IPS-18c (cell line): Measurements from ENCODE around the gene EYS.
"Not testable (repeated sequence)": the region's sequence is repeated elsewhere in the genome, so short reads cannot be mapped to it uniquely, and the experiment has no call there.

ENCODE experiments used
- H3K4me3 ChIP-seq: 2 replicates; pipeline ENCODE4 v1.7.0; 2013; ENCODE audit warnings: low read depth, mild to moderate bottlenecking, low read length, moderate library complexity; ENCODE audit not compliant: insufficient read depth
- H3K9me3 ChIP-seq: one replicate; pipeline ENCODE4 v1.6.1; 2013; ENCODE audit warnings: mild to moderate bottlenecking, low read length, moderate library complexity; ENCODE audit not compliant: control insufficient read depth, insufficient read depth

The EYS gene

DNA sequence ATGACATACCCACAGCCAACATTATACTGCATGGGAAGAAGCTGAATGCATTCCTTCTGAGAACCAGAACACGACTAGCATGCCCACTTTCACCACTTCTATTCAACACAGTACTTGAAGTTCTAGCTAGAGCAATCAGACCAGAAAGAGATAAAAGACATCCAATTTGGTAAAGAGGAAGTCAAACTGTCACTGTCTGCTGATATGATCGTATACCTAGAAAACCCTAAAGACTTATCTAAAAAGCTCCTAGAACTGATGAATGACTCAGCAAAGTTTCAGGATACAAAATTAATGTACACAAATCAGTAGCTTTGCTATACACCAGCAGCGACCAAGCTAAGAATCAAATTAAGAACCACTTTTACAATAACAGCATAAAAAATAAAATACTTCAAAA lies 60.5 kb downstream of the EYS start:
- H3K9me3 ChIP-seq, result no peaks in the 10 kb centered on the region
- no peak overlapping the region for H3K4me3 ChIP-seq

- Histone ChIP-seq H3K4me3 (no peak overlapping the region; the same call in 1 of the 2 replicates), H3K9me3 (no peaks in the 10 kb centered on the region)
These were observed 64.2 kb downstream of the EYS start for GRCh38 chr6:65642776-65643175.

DNA sequence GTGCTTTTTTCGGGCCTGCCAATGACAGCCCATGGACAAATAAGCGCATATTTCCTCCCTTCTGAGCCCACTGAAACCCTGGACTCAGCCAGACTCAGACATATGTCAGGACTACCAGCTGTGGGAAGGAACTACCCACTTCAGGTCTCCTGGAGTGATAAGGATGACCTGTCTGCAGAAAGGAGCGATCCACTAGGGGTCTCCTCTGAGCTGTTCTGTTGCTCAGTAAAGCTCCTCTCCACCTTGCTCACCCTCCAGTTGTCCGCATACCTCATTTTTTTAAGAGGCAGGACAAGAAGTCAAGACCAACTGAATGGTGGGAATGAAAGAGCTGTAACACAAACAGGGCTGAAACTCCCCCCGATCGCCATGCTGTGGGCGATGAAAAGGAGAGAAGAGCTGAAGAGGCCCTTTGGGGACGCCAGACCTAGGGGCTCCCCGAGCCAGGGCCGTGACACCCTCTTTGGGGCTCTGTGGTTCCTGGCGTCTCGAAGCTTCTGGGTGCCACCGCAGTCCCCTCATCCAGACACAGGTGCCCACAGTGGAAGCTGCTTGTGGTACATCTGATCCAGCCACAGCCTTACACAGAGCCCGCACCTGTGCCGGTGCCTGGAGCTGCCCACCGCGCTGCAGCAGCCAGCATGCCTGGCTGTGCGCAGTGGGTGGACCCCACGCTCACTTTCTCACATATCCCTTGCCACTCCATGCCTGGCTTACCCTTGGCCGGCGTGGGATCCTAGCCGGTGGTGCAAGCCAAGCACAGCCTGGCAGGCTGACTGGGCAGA lies 68.8 kb downstream of the EYS start:
- no peaks in the 10 kb centered on the region for H3K9me3 ChIP-seq
- H3K4me3 ChIP-seq, result no peak overlapping the region

- Histone ChIP-seq H3K4me3 (no peak overlapping the region), H3K9me3 (no peaks in the 10 kb centered on the region)
These were observed 69.6 kb downstream of the EYS start for GRCh38 chr6:65637289-65638046.

- Histone ChIP-seq H3K4me3 (no peak overlapping the region), H3K9me3 (no peaks in the 10 kb centered on the region)
These were observed 73.5 kb downstream of the EYS start for GRCh38 chr6:65633501-65633900.

DNA sequence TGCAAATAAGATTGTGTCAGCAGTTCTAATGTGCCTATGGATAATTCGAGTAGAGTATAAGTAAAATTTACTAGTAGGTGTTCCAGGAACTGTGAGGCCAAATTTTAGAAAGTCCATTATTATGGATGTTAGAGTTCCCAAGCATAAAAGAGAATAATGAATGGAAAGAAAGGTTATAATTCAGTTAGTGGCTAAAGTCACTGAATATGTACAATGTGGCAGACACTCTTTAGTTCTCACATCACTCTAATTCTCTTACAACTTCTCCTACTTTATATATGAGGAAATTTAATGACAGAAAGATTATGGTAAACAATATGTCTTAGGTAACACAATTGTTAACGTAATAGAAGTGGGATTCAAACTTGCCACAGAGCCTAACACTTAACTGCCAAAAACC lies 75.3 kb downstream of the EYS start:
- no peak overlapping the region for H3K4me3 ChIP-seq
- no peaks in the 10 kb centered on the region for H3K9me3 ChIP-seq

DNA sequence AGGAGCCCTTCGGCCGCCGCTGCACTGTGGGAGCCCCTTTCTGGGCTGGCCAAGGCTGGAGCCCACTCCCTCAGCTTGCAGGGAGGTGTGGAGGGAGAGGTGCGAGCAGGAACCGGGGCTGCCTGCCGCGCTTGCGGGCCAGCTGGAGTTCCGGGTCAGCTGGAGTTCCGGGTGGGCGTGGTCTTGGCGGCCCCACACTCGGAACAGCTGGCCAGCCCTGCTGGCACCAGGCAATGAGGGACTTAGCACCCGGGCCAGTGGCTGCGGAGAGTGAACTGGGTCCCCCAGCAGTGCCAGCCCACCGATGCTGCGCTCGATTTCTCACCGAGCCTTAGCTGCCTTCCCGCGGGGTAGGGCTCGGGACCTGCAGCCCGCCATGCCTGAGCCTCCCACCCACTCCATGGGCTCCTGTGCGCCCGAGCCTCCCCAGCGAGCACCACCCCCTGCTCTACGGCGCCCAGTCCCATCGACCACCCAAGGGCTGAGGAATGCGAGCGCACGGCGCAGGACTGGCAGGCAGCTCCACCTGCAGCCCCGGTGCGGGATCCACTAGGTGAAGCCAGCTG lies 79.5 kb downstream of the EYS start:
- not testable (repeated sequence) for H3K4me3 ChIP-seq, H3K9me3 ChIP-seq

- H3K4me3 ChIP-seq, result no peak overlapping the region
These were observed 80.0 kb downstream of the EYS start for GRCh38 chr6:65627015-65627414.

GRCh38 chr6:65623566-65623965 lies 83.5 kb downstream of the EYS start:
- Histone ChIP-seq H3K9me3 (no peaks in the 10 kb centered on the region), H3K4me3 (no peak overlapping the region)

More at GRCh38 chr6:65627015-65627414, 80.0 kb downstream of the EYS start:
- no peaks in the 10 kb centered on the region for H3K9me3 ChIP-seq

- H3K9me3 ChIP-seq, result no peaks in the 10 kb centered on the region
- no peak overlapping the region for H3K4me3 ChIP-seq
These were observed 96.3 kb downstream of the EYS start for GRCh38 chr6:65610746-65611145.

DNA sequence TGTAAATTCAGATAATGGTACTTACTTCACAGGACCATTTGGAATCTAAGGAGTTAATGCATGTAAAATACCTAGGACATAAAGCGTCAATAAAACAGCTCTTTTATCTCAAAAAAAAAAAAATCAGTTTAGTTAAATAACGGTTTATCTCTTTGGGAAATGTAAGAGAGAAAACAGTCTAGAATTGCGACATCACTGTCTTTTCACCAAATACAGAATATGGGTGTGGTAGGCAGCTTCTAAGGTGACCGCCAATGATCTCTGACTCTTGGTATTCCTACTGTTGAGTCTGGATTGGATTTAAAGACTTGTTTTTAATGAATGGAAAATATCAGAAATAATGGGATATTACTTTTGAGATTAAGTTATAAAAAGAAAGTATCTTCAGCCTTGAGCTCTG lies 111.5 kb downstream of the EYS start:
- no peaks in the 10 kb centered on the region for H3K9me3 ChIP-seq
- H3K4me3 ChIP-seq, result no peak overlapping the region

DNA sequence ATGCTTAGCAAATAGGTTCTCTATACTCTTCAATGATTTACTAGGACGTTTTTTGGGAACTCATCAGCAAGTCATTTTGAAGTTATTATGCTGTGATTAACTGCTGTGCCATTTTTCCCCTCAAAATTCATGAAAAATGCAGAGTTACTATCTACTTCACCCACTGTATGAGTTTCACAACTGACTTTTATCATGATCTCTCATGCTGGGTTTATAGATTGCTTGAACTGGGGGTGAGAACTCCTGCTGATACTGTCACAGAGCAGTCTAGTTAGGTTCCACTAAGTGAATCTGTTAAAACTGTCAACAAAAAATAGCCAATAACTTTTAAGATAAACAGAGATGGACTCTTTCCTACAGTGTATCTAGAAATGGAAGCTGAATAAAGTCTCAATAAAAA lies 136.7 kb downstream of the EYS start:
- Histone ChIP-seq H3K9me3 (no peaks in the 10 kb centered on the region), H3K4me3 (no peak overlapping the region)

DNA sequence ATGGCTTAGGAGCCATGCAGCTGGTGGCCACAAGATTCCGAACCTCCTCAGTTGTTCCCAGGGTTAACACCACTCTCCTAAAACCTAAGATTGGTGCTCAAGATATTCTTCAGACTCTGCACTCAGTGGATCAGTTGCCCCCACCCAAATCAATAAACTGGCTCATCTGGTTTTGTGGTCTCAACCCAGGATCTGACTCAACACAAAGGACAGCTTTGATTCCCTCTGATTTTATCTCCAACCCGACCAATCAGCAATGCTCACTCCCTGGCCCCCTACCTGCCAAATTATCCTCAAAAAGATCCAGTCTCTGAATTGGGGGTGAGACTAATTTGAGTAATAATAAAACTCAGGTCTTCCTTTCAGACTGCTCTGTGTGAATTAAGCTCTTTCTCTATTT lies 137.5 kb downstream of the EYS start:
- Histone ChIP-seq H3K4me3 (no peak overlapping the region), H3K9me3 (no peaks in the 10 kb centered on the region)

GRCh38 chr6:65569056-65569455 lies 138.0 kb downstream of the EYS start:
- H3K9me3 ChIP-seq, H3K4me3 ChIP-seq: not testable (repeated sequence)

DNA sequence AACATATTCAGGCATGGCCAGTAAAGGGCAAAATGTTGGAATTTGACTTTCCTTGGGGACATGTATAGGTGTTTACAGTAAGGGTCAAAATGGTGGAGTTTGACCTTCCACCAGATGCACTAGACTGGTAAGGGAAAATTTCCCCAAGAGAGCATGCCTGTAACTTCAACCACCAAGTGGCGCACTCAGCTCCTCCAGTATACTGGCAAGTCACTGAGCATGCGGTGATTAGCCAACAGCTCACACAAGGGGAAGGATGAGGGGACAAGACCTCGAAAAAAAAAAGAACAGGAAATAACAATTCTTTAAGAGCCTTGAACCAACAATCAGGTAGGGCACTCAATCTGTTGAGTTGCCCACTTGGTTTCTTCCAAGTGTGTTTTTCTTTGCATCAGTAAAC lies 140.9 kb downstream of the EYS start:
- Histone ChIP-seq H3K4me3 (no peak overlapping the region), H3K9me3 (no peaks in the 10 kb centered on the region)

- no peak overlapping the region for H3K4me3 ChIP-seq
- no peaks in the 10 kb centered on the region for H3K9me3 ChIP-seq
These were observed 149.0 kb downstream of the EYS start for GRCh38 chr6:65558071-65558470.

GRCh38 chr6:65557224-65557623 lies 149.8 kb downstream of the EYS start:
- Histone ChIP-seq H3K4me3 (no peak overlapping the region), H3K9me3 (no peaks in the 10 kb centered on the region)

- Histone ChIP-seq H3K4me3 (no peak overlapping the region), H3K9me3 (no peaks in the 10 kb centered on the region)
These were observed 160.1 kb downstream of the EYS start for GRCh38 chr6:65546894-65547293.
